ENCODE measurements around the gene SOHLH1. TPM values are rescaled to one million over a fixed set of nuclear protein-coding genes. Genes with fewer than 3 reads are reported as not detected.

SOHLH1 gene
- total and polyA plus RNA-seq, 2 of the 13 experiments (the other 11 are each of a cell fraction or from before 2014, with no cell fraction given): 0.15 TPM

GRCh38 chr9:135664266-135664665, 35.0 kb downstream of the SOHLH1 start (continued):
- TF ChIP-seq ZSCAN5A (CRISPR knock-in tag; IDR thresholded peaks at IDR 0.05; ENCODE audit: borderline replicate concordance): no peak
- TF ChIP-seq THAP11 (CRISPR knock-in tag; IDR thresholded peaks at IDR 0.05): no peak
- no peak for TF ChIP-seq NPAS2 (CRISPR knock-in tag; IDR thresholded peaks at IDR 0.05; ENCODE audit: borderline replicate concordance)
- TF ChIP-seq ZNF138 (CRISPR knock-in tag; IDR thresholded peaks at IDR 0.05; ENCODE audit: low read depth): no peak
- TF ChIP-seq RCOR2 (CRISPR knock-in tag; IDR thresholded peaks at IDR 0.05): no peak

- Histone ChIP-seq H4K20me1 (ENCODE audit: insufficient read depth, low read length) (0 out of 2 replicates have a peak, but pooled peaks cover 2% of the 10 kb centered on the region), H3K27ac (ENCODE audit: extremely low read length, insufficient read depth, low read length) (no peak overlapping the region), H3K4me1 (ENCODE audit: insufficient read depth, low read length) (0 out of 2 replicates have a peak, but pooled peaks cover 5% of the 10 kb centered on the region), H3K27me3 (ENCODE audit: control insufficient read depth in 1 of 2, insufficient read depth in 2 of 2, low read length in 2 of 2) (peaks cover 9 to 55% of the 10 kb centered on the region in 2 experiments; a peak in 4 of 5 replicates), H3K79me2 (ENCODE audit: insufficient read depth, low read length) (no peaks in the 10 kb centered on the region), H2AFZ (ENCODE audit: low read length) (no peak overlapping the region), H3K4me2 (ENCODE audit: low read depth, low read length) (no peak overlapping the region), H3K4me3 (replicated peaks in 1 of 3; ENCODE audit: insufficient read depth in 1 of 3, low read depth in 2 of 3, low read length in 3 of 3) (no peak overlapping the region), H3K9me3 (ENCODE audit: low read length) (no peaks in the 10 kb centered on the region), H3K9ac (ENCODE audit: insufficient read depth, low read depth, low read length) (no peak overlapping the region), H3K36me3 (replicated peaks in 1 of 2; ENCODE audit: control insufficient read depth in 1 of 2, insufficient read depth in 2 of 2, low read length in 2 of 2) (no peaks in the 10 kb centered on the region)
- FAIRE-seq (no peak), DNase-seq (ENCODE audit: low spot score) (no peak), ATAC-seq (no peak)
- POLR2A ChIA-PET: no interaction called here
- in situ Hi-C loops (cut with HindIII; ENCODE audit: extremely low pct_ligation_motif_present, low pct_unique_long_range_greater_than_20kb) (no loop called here), intact Hi-C loops (cut with micrococcal nuclease; ENCODE audit: unreplicated experiment) (no loop called here)
- no TSS peak for BruUV-seq (replicated peaks)
- CTCF ChIA-PET (ENCODE audit: low intra/inter-chr PET ratio, low total read pairs): no interaction called here
- 11% methylated on average over 10 of the region's 12 CpGs for WGBS (ENCODE audit: low lambda C conversion rate)
- TF ChIP-seq NR0B2 (CRISPR knock-in tag; IDR thresholded peaks at IDR 0.05) (no peak), ZNF878 (CRISPR knock-in tag; IDR thresholded peaks at IDR 0.05) (no peak), KMT2B (CRISPR knock-in tag; IDR thresholded peaks at IDR 0.05) (no peak), ATF7-NPFF (CRISPR knock-in tag; IDR thresholded peaks at IDR 0.05; ENCODE audit: low read depth) (no peak), ZNF354B (CRISPR knock-in tag; IDR thresholded peaks at IDR 0.05) (no peak), ZNF333 (CRISPR knock-in tag; IDR thresholded peaks at IDR 0.05; ENCODE audit: borderline replicate concordance) (no peak), ARNT (IDR thresholded peaks at IDR 0.05) (no peak), KLF13 (CRISPR knock-in tag; IDR thresholded peaks at IDR 0.05) (no peak), GFI1 (CRISPR knock-in tag; IDR thresholded peaks at IDR 0.05; ENCODE audit: borderline replicate concordance) (no peak)
Observed at GRCh38 chr9:135663857-135664256, 35.4 kb downstream of the SOHLH1 start.

Data from HepG2 (cell line).